ENCODE results near the gene VTI1A.

The VTI1A gene

DNA sequence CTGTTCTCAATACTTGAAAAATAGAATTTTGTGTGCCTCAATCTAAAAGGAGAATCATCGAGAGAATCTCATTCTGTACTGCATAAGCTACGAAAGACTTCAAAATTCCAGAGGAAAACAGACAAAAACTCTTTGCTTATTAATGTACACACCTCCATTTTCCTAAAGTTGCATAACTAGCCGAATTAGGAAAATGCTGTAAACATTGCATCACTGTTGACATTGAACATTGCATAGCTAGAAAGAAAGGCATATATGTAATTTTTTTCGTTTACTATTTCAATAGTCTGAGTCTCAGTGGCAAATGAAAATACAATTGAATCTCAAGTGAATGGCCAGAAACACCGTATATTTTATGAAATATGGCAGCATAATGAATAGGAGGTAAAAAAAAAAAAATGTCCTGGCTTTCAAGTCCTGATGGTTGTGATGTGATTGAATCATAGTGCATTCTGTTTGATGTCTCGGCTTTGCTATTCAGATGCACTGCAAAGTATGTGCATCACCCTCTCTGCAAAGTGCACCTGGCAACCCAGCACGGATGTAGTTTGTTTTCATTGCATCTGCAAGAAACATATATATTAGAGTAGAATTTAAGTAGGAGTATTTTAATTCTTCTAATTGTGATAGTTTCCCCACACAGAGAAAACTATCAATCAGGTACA, 196.7 kb downstream of the VTI1A start:
- Histone ChIP-seq H3K27me3 (ENCODE audit: control insufficient read depth in 2 of 2, insufficient read depth in 2 of 2, low read length in 2 of 2) (no peaks in the 10 kb centered on the region), H3K36me3 (ENCODE audit: control insufficient read depth in 2 of 2, insufficient read depth in 2 of 2, low read length in 2 of 2) (no peaks in the 10 kb centered on the region), H3K9ac (ENCODE audit: low read depth in 1 of 2, low read length in 2 of 2) (no peak overlapping the region), H3K4me1 (ENCODE audit: control insufficient read depth in 2 of 2, insufficient read depth in 2 of 2, low read length in 2 of 2) (no peaks in the 10 kb centered on the region), H3K4me3 (ENCODE audit: low read length in 2 of 2) (no peak overlapping the region), H3K9me3 (ENCODE audit: control insufficient read depth in 2 of 2, low read length in 2 of 2) (no peaks in the 10 kb centered on the region), H3K27ac (ENCODE audit: low read depth in 2 of 2, low read length in 2 of 2) (no peak overlapping the region)

DNA sequence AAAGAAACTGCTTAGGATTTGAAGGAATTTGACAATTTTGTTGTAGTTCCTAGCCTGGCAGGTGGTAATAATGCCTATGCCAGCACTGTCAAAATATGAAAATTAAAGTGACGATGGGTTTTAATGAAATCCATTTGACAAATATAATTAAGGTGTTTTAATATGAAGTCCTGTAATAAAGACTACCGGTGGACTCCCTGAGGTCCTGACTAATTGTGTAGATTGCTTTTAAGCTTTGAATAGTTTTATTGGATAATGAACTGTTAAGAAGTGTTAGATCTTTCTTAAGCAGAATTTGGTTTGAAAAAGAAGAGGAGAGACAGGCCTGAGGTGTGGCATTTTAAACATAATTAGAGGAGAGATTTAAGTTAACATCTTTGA, 197.2 kb downstream of the VTI1A start:
- H3K4me3 ChIP-seq (ENCODE audit: low read length in 2 of 2) = no peak overlapping the region
- H3K27ac ChIP-seq (ENCODE audit: low read depth in 2 of 2, low read length in 2 of 2) = no peak overlapping the region
- H3K4me1 ChIP-seq (ENCODE audit: control insufficient read depth in 2 of 2, insufficient read depth in 2 of 2, low read length in 2 of 2) = no peaks in the 10 kb centered on the region
- H3K36me3 ChIP-seq (ENCODE audit: control insufficient read depth in 2 of 2, insufficient read depth in 2 of 2, low read length in 2 of 2) = no peaks in the 10 kb centered on the region
- H3K9ac ChIP-seq (ENCODE audit: low read depth in 1 of 2, low read length in 2 of 2) = no peak overlapping the region
- H3K9me3 ChIP-seq (ENCODE audit: control insufficient read depth in 2 of 2, low read length in 2 of 2) = no peaks in the 10 kb centered on the region
- H3K27me3 ChIP-seq (ENCODE audit: control insufficient read depth in 2 of 2, insufficient read depth in 2 of 2, low read length in 2 of 2) = no peaks in the 10 kb centered on the region

DNA sequence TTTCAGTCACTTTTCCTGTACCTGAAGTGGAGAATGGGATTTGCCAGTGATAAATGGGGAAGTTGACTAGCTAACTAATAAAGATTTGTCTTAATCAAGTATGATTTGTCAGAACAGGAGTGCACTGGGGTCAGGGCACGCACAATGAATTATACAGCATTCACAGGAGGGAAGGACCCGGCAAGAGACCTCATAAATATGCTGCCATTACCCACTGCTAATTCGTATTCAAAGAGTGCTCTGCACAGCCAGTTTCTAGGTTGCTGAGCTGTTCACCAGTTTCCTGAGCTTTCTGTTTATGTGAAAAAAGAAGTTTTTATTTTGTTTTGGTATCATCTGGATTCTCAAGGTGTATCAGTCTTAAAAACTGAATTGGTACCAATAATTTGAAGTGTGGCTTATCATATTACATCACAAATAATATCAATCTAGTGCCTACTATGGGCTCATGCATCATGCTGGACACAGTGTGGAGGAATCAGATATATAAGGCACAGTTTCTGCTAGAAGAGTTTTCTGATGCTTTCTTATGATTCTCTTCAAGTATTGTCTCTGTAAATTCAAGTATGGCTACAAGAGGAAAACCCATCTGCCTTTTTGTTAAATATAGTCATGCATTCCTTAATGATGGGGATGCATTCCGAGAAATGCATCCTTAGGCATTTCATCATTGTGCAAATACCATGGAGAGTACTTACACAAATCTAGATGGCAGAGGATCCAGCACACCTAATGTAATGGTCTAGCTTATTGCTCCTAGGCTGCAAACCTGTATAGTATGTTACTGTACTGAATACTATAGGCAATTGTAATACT, 202.2 kb downstream of the VTI1A start:
- H3K9me3 ChIP-seq (ENCODE audit: control insufficient read depth in 2 of 2, low read length in 2 of 2) = no peaks in the 10 kb centered on the region
- H3K4me1 ChIP-seq (ENCODE audit: control insufficient read depth in 2 of 2, insufficient read depth in 2 of 2, low read length in 2 of 2) = no peaks in the 10 kb centered on the region
- no peaks in the 10 kb centered on the region for H3K36me3 ChIP-seq (ENCODE audit: control insufficient read depth in 2 of 2, insufficient read depth in 2 of 2, low read length in 2 of 2)

DNA sequence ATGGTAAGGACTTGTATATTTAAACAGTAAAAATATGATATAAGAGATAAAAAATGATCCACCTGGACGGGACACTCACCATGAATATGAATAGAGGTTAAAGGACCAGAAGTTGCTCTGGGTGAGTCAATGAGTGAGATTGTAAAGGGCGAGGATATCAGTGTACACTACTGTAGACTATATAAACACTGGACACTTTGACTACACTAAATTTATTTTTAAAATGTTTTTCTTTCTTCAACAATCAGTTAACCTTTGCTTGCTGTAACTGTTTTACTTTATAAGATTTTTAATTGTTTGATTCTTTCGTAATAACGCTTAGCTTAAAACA, 202.8 kb downstream of the VTI1A start:
- H3K4me1 ChIP-seq (ENCODE audit: control insufficient read depth in 2 of 2, insufficient read depth in 2 of 2, low read length in 2 of 2) = no peaks in the 10 kb centered on the region
- no peaks in the 10 kb centered on the region for H3K27me3 ChIP-seq (ENCODE audit: control insufficient read depth in 2 of 2, insufficient read depth in 2 of 2, low read length in 2 of 2)
- no peak overlapping the region for H3K4me3 ChIP-seq (ENCODE audit: low read length in 2 of 2)
- no peak overlapping the region for H3K9ac ChIP-seq (ENCODE audit: low read depth in 1 of 2, low read length in 2 of 2)
- no peaks in the 10 kb centered on the region for H3K9me3 ChIP-seq (ENCODE audit: control insufficient read depth in 2 of 2, low read length in 2 of 2)
- no peaks in the 10 kb centered on the region for H3K36me3 ChIP-seq (ENCODE audit: control insufficient read depth in 2 of 2, insufficient read depth in 2 of 2, low read length in 2 of 2)
- H3K27ac ChIP-seq (ENCODE audit: low read depth in 2 of 2, low read length in 2 of 2) = no peak overlapping the region

More for the DNA sequence above, 202.2 kb downstream of the VTI1A start:
- Histone ChIP-seq H3K27me3 (ENCODE audit: control insufficient read depth in 2 of 2, insufficient read depth in 2 of 2, low read length in 2 of 2) (no peaks in the 10 kb centered on the region), H3K27ac (ENCODE audit: low read depth in 2 of 2, low read length in 2 of 2) (no peak overlapping the region), H3K9ac (ENCODE audit: low read depth in 1 of 2, low read length in 2 of 2) (no peak overlapping the region), H3K4me3 (ENCODE audit: low read length in 2 of 2) (no peak overlapping the region)

DNA sequence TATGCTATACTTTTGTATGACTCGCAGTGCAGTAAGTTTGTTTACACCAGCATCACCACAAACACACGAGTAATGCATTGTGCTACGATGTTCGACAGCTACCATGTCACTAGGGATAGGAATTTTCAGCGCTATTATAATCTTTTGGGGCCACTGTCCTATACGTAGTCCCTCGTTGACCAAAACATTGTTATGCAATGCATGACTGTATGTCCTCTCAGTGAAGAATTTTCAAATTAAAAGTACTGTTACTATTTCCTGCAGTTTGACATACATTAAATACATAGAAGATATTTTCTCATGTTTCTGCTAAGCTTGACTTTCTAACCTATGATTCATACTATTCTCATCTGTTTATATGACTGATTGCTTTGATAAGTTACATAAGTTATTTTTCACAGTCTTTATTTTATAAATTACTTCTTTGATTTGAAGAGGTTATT, 203.6 kb downstream of the VTI1A start:
- Histone ChIP-seq H3K4me3 (ENCODE audit: low read length in 2 of 2) (no peak overlapping the region), H3K27ac (ENCODE audit: low read depth in 2 of 2, low read length in 2 of 2) (no peak overlapping the region), H3K9ac (ENCODE audit: low read depth in 1 of 2, low read length in 2 of 2) (no peak overlapping the region), H3K9me3 (ENCODE audit: control insufficient read depth in 2 of 2, low read length in 2 of 2) (no peaks in the 10 kb centered on the region), H3K4me1 (ENCODE audit: control insufficient read depth in 2 of 2, insufficient read depth in 2 of 2, low read length in 2 of 2) (no peaks in the 10 kb centered on the region), H3K36me3 (ENCODE audit: control insufficient read depth in 2 of 2, insufficient read depth in 2 of 2, low read length in 2 of 2) (no peaks in the 10 kb centered on the region), H3K27me3 (ENCODE audit: control insufficient read depth in 2 of 2, insufficient read depth in 2 of 2, low read length in 2 of 2) (no peaks in the 10 kb centered on the region)

DNA sequence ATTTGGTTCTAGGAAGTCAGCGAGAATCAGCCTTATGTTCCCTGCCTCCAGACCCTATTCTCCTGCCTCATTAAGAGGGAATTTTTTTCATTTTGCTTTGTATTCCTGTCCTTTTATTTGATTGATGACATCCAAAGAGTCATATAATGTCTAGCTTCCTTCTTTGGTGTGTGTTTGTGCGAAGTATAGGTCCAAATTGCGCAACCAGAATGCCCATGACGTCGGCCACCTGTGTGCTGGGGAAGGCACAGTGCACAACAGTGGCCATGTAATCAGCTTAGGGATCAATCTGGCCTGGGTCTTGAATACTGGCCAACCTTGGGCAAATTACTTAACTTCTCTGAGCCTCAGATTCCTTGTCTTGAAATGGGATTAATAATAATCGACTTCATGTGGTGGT, 206.2 kb downstream of the VTI1A start:
- H3K36me3 ChIP-seq (ENCODE audit: control insufficient read depth in 2 of 2, insufficient read depth in 2 of 2, low read length in 2 of 2) = no peaks in the 10 kb centered on the region
- H3K27ac ChIP-seq (ENCODE audit: low read depth in 2 of 2, low read length in 2 of 2) = no peak overlapping the region
- H3K27me3 ChIP-seq (ENCODE audit: control insufficient read depth in 2 of 2, insufficient read depth in 2 of 2, low read length in 2 of 2) = no peaks in the 10 kb centered on the region
- no peak overlapping the region for H3K4me3 ChIP-seq (ENCODE audit: low read length in 2 of 2)
- no peaks in the 10 kb centered on the region for H3K9me3 ChIP-seq (ENCODE audit: control insufficient read depth in 2 of 2, low read length in 2 of 2)
- H3K4me1 ChIP-seq (ENCODE audit: control insufficient read depth in 2 of 2, insufficient read depth in 2 of 2, low read length in 2 of 2) = no peaks in the 10 kb centered on the region
- H3K9ac ChIP-seq (ENCODE audit: low read depth in 1 of 2, low read length in 2 of 2) = no peak overlapping the region

DNA sequence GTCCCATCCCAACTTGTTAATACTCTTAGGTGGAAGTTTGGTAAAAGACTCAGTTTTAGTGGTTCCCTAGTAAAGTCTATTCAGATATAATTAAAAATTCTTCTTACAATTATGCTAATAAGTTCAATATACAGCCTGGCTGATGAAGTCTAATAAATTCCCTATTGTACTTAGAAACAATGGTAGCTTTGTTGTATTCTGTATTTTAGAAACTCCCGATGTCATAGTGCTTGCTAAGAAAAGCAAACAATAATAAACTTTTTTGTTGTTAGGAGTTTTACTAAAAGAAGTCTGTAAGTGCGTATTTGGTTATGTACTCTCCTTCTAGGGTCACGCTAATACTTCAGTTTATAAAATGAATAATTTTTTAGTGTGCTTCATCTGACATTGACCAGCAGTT, 206.8 kb downstream of the VTI1A start:
- Histone ChIP-seq H3K36me3 (ENCODE audit: control insufficient read depth in 2 of 2, insufficient read depth in 2 of 2, low read length in 2 of 2) (no peaks in the 10 kb centered on the region), H3K27ac (ENCODE audit: low read depth in 2 of 2, low read length in 2 of 2) (no peak overlapping the region), H3K9me3 (ENCODE audit: control insufficient read depth in 2 of 2, low read length in 2 of 2) (no peaks in the 10 kb centered on the region), H3K4me1 (ENCODE audit: control insufficient read depth in 2 of 2, insufficient read depth in 2 of 2, low read length in 2 of 2) (no peaks in the 10 kb centered on the region), H3K27me3 (ENCODE audit: control insufficient read depth in 2 of 2, insufficient read depth in 2 of 2, low read length in 2 of 2) (no peaks in the 10 kb centered on the region), H3K9ac (ENCODE audit: low read depth in 1 of 2, low read length in 2 of 2) (no peak overlapping the region), H3K4me3 (ENCODE audit: low read length in 2 of 2) (no peak overlapping the region)

DNA sequence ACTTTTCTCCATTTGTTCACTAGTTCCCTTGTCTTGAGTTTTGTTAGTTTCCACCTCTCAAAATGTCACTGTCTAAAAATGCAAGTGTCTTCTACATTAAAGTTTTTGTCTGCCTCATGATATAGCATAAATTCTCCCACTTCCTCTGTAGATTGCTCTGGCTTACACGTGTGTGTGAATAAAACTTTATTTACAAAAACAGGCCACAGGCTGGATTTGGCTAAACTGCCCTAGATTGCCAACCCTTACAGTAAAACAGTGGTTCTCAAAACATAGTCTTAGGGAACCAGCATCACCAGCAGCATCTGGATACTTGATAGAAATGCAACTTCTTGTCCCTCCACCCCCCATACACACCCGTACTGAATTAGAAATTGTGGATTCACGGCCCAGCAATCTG, 207.8 kb downstream of the VTI1A start:
- Histone ChIP-seq H3K9ac (ENCODE audit: low read depth in 1 of 2, low read length in 2 of 2) (no peak overlapping the region), H3K9me3 (ENCODE audit: control insufficient read depth in 2 of 2, low read length in 2 of 2) (no peaks in the 10 kb centered on the region), H3K4me1 (ENCODE audit: control insufficient read depth in 2 of 2, insufficient read depth in 2 of 2, low read length in 2 of 2) (no peaks in the 10 kb centered on the region), H3K27me3 (ENCODE audit: control insufficient read depth in 2 of 2, insufficient read depth in 2 of 2, low read length in 2 of 2) (no peaks in the 10 kb centered on the region), H3K27ac (ENCODE audit: low read depth in 2 of 2, low read length in 2 of 2) (no peak overlapping the region), H3K4me3 (ENCODE audit: low read length in 2 of 2) (no peak overlapping the region), H3K36me3 (ENCODE audit: control insufficient read depth in 2 of 2, insufficient read depth in 2 of 2, low read length in 2 of 2) (no peaks in the 10 kb centered on the region)

DNA sequence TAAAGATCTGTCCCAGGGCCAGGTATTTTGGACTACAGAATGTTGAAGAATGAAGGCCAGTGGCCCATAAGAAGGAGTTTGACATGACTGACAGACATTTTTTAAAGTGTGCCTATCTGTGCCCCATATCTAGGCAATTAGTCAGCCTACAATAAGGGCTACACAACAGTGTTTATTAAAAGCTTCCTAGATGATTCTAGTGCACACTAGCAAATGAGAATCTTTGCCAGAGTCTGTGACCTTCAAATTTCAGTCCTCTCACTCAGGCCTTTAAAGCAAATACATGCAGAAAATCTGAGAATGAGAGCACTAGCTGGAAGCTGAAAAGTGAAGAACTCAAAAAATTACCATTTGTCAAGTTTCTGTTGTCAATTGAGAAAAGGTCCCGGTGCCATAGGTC, 208.7 kb downstream of the VTI1A start:
- H3K4me3 ChIP-seq (ENCODE audit: low read length in 2 of 2) = no peak overlapping the region
- H3K4me1 ChIP-seq (ENCODE audit: control insufficient read depth in 2 of 2, insufficient read depth in 2 of 2, low read length in 2 of 2) = no peaks in the 10 kb centered on the region
- H3K36me3 ChIP-seq (ENCODE audit: control insufficient read depth in 2 of 2, insufficient read depth in 2 of 2, low read length in 2 of 2) = no peaks in the 10 kb centered on the region
- no peaks in the 10 kb centered on the region for H3K27me3 ChIP-seq (ENCODE audit: control insufficient read depth in 2 of 2, insufficient read depth in 2 of 2, low read length in 2 of 2)
- no peak overlapping the region for H3K27ac ChIP-seq (ENCODE audit: low read depth in 2 of 2, low read length in 2 of 2)
- no peaks in the 10 kb centered on the region for H3K9me3 ChIP-seq (ENCODE audit: control insufficient read depth in 2 of 2, low read length in 2 of 2)
- no peak overlapping the region for H3K9ac ChIP-seq (ENCODE audit: low read depth in 1 of 2, low read length in 2 of 2)

DNA sequence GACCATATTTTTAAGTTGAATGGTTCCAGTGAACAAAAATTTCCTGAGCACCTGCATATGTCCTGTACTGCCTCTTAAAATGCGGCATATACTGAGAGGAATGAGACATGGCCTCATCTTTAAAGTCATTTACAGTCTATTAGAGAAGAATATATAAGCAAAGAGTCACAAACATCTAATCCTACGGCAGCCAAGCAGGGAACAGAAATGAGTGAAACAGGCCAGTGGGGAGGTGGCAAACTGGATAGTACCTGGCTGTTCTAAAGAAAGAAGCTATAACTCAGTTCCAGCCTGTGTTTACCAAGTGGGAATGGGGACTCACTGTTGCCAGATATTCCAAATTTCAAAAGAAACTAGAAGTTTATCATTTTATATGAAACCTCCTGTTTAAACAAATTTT, 211.4 kb downstream of the VTI1A start:
- no peaks in the 10 kb centered on the region for H3K27me3 ChIP-seq (ENCODE audit: control insufficient read depth in 2 of 2, insufficient read depth in 2 of 2, low read length in 2 of 2)
- H3K9ac ChIP-seq (ENCODE audit: low read depth in 1 of 2, low read length in 2 of 2) = no peak overlapping the region
- H3K36me3 ChIP-seq (ENCODE audit: control insufficient read depth in 2 of 2, insufficient read depth in 2 of 2, low read length in 2 of 2) = no peaks in the 10 kb centered on the region

More for the DNA sequence above, 211.4 kb downstream of the VTI1A start:
- H3K9me3 ChIP-seq (ENCODE audit: control insufficient read depth in 2 of 2, low read length in 2 of 2) = no peaks in the 10 kb centered on the region
- H3K4me3 ChIP-seq (ENCODE audit: low read length in 2 of 2) = no peak overlapping the region
- H3K4me1 ChIP-seq (ENCODE audit: control insufficient read depth in 2 of 2, insufficient read depth in 2 of 2, low read length in 2 of 2) = no peaks in the 10 kb centered on the region
- no peak overlapping the region for H3K27ac ChIP-seq (ENCODE audit: low read depth in 2 of 2, low read length in 2 of 2)
